ENCODE results near the gene IFNGR2.

DNA sequence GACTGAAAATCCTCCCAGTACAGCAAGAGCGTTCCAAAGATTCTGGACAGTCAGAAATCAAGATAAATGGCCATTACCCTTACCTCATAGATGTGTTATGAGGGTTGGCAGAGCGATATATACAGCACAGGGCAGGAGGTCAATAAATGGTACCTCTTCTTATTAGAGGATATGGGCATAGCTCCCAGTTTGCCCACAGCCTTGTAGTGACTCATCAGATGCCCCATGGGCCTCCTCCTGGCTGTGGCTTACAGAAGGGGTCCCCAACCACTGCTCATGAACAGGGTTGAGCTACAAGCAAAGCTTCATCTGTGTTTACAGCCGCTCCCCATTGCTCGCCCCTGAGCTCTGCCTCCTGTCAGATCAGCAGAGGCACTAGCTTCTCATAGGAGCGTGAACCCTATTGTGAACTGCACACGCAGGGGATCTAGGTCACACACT, 7.3 kb upstream of the IFNGR2 start:
- TF ChIP-seq POLR2AphosphoS5 (IDR thresholded peaks at IDR 0.05; ENCODE audit: low read depth, low read length) (no peak), TCF7L2 (IDR thresholded peaks at IDR 0.05; ENCODE audit: low read depth, low read length) (no peak)
- TF ChIP-seq, protein P1, sequence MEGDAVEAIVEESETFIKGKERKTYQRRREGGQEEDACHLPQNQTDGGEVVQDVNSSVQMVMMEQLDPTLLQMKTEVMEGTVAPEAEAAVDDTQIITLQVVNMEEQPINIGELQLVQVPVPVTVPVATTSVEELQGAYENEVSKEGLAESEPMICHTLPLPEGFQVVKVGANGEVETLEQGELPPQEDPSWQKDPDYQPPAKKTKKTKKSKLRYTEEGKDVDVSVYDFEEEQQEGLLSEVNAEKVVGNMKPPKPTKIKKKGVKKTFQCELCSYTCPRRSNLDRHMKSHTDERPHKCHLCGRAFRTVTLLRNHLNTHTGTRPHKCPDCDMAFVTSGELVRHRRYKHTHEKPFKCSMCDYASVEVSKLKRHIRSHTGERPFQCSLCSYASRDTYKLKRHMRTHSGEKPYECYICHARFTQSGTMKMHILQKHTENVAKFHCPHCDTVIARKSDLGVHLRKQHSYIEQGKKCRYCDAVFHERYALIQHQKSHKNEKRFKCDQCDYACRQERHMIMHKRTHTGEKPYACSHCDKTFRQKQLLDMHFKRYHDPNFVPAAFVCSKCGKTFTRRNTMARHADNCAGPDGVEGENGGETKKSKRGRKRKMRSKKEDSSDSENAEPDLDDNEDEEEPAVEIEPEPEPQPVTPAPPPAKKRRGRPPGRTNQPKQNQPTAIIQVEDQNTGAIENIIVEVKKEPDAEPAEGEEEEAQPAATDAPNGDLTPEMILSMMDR (IDR thresholded peaks at IDR 0.05), result no peak
- TF ChIP-seq, protein P2, sequence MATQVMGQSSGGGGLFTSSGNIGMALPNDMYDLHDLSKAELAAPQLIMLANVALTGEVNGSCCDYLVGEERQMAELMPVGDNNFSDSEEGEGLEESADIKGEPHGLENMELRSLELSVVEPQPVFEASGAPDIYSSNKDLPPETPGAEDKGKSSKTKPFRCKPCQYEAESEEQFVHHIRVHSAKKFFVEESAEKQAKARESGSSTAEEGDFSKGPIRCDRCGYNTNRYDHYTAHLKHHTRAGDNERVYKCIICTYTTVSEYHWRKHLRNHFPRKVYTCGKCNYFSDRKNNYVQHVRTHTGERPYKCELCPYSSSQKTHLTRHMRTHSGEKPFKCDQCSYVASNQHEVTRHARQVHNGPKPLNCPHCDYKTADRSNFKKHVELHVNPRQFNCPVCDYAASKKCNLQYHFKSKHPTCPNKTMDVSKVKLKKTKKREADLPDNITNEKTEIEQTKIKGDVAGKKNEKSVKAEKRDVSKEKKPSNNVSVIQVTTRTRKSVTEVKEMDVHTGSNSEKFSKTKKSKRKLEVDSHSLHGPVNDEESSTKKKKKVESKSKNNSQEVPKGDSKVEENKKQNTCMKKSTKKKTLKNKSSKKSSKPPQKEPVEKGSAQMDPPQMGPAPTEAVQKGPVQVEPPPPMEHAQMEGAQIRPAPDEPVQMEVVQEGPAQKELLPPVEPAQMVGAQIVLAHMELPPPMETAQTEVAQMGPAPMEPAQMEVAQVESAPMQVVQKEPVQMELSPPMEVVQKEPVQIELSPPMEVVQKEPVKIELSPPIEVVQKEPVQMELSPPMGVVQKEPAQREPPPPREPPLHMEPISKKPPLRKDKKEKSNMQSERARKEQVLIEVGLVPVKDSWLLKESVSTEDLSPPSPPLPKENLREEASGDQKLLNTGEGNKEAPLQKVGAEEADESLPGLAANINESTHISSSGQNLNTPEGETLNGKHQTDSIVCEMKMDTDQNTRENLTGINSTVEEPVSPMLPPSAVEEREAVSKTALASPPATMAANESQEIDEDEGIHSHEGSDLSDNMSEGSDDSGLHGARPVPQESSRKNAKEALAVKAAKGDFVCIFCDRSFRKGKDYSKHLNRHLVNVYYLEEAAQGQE (IDR thresholded peaks at IDR 0.05; ENCODE audit: insufficient read depth in 1 of 2, low read depth in 2 of 2, low read length in 1 of 2), result no peak
